Psoas muscle (tissue), 8 donors: ENCODE measurements around the gene ENTREP1. TPM values are rescaled to one million over a fixed set of nuclear protein-coding genes. Genes with fewer than 3 reads are reported as not detected.
A peak's percentile ranks its signal among the peaks of the same experiment; 100 is the strongest.

ENCODE experiments used
- ATAC-seq, 4 donors: fragments of 200-7000 bp; cut with Tn5 transposase; one replicate each; pipeline ENCODE4 v1.9.1; 2020; ENCODE audit warnings: moderate library complexity in 3 of 4, mild to moderate bottlenecking in 2 of 4
- DNase-seq, 2 donors: peaks; one replicate each; pipeline ENCODE4 v3.0.0-alpha.2; 2020
- H3K27ac ChIP-seq: fragments of 200-600 bp; one replicate; pipeline ENCODE4 v1.8.0; 2022
- H3K27me3 ChIP-seq, 3 donors: fragments of 200-600 bp in 1 of 3; one replicate each; pipeline versions ENCODE4 v1.6.1 to v1.8.0; 2013 to 2022; ENCODE audit warnings: low read length in 2 of 3, mild to moderate bottlenecking in 2 of 3, moderate library complexity in 1 of 3; ENCODE audit not compliant: insufficient read depth in 3 of 3
- H3K36me3 ChIP-seq, 2 donors: fragments of 200-600 bp in 1 of 2; one replicate each; pipeline versions ENCODE4 v1.6.1 to v1.8.0; 2013 to 2022; ENCODE audit warnings: low read depth in 1 of 2, mild to moderate bottlenecking in 1 of 2, moderate library complexity in 1 of 2; ENCODE audit not compliant: insufficient read depth in 1 of 2
- H3K4me1 ChIP-seq: fragments of 200-600 bp; one replicate; pipeline ENCODE4 v1.8.0; 2022
- H3K4me3 ChIP-seq: fragments of 200-600 bp; one replicate; pipeline ENCODE4 v1.8.0; 2022; ENCODE audit warnings: mild to moderate bottlenecking
- H3K9me3 ChIP-seq: fragments of 200-600 bp; one replicate; pipeline ENCODE4 v1.8.0; 2022
- WGBS, 3 donors: extraction: QIAGEN DNeasy Blood & Tissue Kit; methylation state at CpG; one replicate each; pipeline versions ENCODE4 v1.1.6 to v1.1.7; 2013; 5-methylcytosine and 5-hydroxymethylcytosine counted together
- intact Hi-C, 2 donors: fragments of 100-400 bp; cut with DNase I; formaldehyde crosslinking; loops; one replicate each; pipeline versions ENCODE4 v1.11.0 to v1.14.2; 2022
- polyA plus RNA-seq, 3 donors: library from polyadenylated mRNA; stranded (reverse); fragments of 200-250 nt; gene quantifications; one replicate each; pipeline ENCODE4 v1.2.3, GENCODE V29; 2013
- total RNA-seq, 4 donors: library from RNA; stranded (reverse); fragmentation: NEBNext Ultra II Directional in 2 of 4; extraction: Animal tissue kit (Norgen Biotek cat#: 25700) in 2 of 4; gene quantifications; one replicate each; pipeline versions ENCODE4 v1.2.1 to v1.2.4, GENCODE V29; 2021 to 2023
- TF ChIP-seq, protein P1 (sequence below): fragments of 200-600 bp; IDR thresholded peaks from one replicate; pipeline ENCODE4 v1.8.0; 2022; ENCODE audit warnings: antibody characterized with exemption
- donor health status: healthy with polysubstance abuse.
- donor health status: DM: no; HTN: no; CAD: no; lungs with moderate emphysema.
- donor health status: Bipolar disorder and iron deficiency.
- donor health status: healthy.
- donor health status: DM: yes; HTN: yes; CAD: no.
- donor health status: DM: no; HTN: no; CAD: no.
- donor health status: DM: no; HTN: no; CAD: no.
- donor health status: DM: yes; HTN: yes; CAD: no.

The ENTREP1 gene
- total and polyA plus RNA-seq, 7 donors: 5.1 to 35.7 (median 19.6) TPM

DNA sequence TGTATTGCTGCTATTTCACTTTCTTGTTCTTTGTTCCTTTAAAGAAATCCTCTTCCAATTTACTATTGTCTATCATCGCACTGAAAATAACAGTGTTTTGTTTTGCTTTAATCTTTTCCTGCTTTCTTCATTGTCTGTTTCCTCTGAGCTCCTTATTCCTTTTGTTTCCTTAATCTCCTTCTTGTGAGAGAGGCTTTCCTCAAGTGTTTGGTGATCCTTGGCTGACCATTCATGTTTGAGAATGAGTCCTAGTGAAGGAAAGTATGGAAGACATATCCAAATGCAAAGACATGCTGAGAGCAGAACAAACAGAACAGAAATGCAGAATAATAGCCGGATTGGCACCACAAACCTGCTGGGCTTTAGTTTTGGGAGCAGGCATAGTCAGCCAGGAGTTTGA lies 42.0 kb upstream of the ENTREP1 start:
- no peak for ATAC-seq
- TF ChIP-seq, protein P1, sequence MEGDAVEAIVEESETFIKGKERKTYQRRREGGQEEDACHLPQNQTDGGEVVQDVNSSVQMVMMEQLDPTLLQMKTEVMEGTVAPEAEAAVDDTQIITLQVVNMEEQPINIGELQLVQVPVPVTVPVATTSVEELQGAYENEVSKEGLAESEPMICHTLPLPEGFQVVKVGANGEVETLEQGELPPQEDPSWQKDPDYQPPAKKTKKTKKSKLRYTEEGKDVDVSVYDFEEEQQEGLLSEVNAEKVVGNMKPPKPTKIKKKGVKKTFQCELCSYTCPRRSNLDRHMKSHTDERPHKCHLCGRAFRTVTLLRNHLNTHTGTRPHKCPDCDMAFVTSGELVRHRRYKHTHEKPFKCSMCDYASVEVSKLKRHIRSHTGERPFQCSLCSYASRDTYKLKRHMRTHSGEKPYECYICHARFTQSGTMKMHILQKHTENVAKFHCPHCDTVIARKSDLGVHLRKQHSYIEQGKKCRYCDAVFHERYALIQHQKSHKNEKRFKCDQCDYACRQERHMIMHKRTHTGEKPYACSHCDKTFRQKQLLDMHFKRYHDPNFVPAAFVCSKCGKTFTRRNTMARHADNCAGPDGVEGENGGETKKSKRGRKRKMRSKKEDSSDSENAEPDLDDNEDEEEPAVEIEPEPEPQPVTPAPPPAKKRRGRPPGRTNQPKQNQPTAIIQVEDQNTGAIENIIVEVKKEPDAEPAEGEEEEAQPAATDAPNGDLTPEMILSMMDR: no peak

DNA sequence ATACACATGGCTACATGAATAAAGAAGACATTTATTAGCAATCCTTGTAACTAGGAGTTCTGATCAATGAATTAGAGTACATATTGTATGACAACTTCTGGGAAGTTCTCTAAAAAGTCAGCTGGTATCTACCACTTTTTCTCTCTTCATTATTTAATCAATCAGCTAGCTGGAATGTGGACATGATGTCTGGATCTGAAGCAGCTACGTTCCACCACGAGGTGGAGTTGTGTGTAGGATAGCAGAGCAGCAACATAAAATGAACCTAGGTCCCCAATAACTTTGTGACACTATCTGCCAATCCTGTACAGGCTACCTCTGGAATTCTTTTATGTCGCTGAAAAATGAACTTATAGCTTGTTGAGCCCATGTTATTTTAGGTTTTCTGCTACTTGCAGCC lies 32.9 kb upstream of the ENTREP1 start:
- Histone ChIP-seq H3K9me3 (no peaks in the 10 kb centered on the region), H3K27ac (no peak overlapping the region), H3K27me3 (no peaks in the 10 kb centered on the region), H3K4me3 (no peak overlapping the region), H3K36me3 (no peaks in the 10 kb centered on the region), H3K4me1 (no peaks in the 10 kb centered on the region)
- 91 to 94% (median 94%) methylated on average over 3 of the region's 3 CpGs for WGBS, 3 donors
- ATAC-seq: no peak
- DNase-seq: no peak
- intact Hi-C loops: no loop called here
- TF ChIP-seq, protein P1: no peak

More for the DNA sequence above, 42.0 kb upstream of the ENTREP1 start:
- Histone ChIP-seq H3K27me3 (no peaks in the 10 kb centered on the region), H3K4me3 (no peak overlapping the region), H3K9me3 (no peaks in the 10 kb centered on the region), H3K4me1 (no peaks in the 10 kb centered on the region), H3K36me3 (no peaks in the 10 kb centered on the region), H3K27ac (no peak overlapping the region)
- no peak for DNase-seq
- intact Hi-C loops: loop anchor here in 1 of 2 donors (10.0 kb wide), 1 partner anchor 48 kb away; no protein-coding TSS in a partner anchor
- 57 to 66% (median 60%) methylated on average over 2 of the region's 2 CpGs for WGBS, 3 donors

DNA sequence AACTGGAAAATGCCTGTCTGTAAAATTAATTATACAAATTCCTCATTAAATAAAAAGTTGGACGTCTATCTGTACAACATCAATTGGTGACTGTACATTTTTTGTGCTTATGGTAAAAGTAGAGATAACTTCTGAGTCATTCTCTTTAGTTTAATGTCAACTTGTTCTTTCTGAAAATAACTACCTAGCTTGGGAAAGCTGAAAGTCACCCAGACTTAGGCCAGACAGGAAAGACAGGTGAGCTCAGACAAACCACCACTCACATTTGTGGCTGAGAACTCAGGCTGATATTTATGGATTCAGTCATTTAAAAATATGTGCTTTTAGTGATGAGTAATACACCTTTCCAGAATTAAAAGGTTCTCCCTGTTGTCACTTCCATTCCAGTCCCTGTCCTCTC lies 31.9 kb upstream of the ENTREP1 start:
- Histone ChIP-seq H3K4me3 (no peak overlapping the region), H3K27me3 (no peaks in the 10 kb centered on the region), H3K4me1 (no peaks in the 10 kb centered on the region), H3K9me3 (no peaks in the 10 kb centered on the region), H3K27ac (no peak overlapping the region), H3K36me3 (no peaks in the 10 kb centered on the region)
- no peak for ATAC-seq
- intact Hi-C loops: no loop called here
- WGBS, 3 donors: 51 to 58% (median 51%) methylated on average over 1 of the region's 1 CpG
- no peak for DNase-seq
- TF ChIP-seq, protein P1: no peak

DNA sequence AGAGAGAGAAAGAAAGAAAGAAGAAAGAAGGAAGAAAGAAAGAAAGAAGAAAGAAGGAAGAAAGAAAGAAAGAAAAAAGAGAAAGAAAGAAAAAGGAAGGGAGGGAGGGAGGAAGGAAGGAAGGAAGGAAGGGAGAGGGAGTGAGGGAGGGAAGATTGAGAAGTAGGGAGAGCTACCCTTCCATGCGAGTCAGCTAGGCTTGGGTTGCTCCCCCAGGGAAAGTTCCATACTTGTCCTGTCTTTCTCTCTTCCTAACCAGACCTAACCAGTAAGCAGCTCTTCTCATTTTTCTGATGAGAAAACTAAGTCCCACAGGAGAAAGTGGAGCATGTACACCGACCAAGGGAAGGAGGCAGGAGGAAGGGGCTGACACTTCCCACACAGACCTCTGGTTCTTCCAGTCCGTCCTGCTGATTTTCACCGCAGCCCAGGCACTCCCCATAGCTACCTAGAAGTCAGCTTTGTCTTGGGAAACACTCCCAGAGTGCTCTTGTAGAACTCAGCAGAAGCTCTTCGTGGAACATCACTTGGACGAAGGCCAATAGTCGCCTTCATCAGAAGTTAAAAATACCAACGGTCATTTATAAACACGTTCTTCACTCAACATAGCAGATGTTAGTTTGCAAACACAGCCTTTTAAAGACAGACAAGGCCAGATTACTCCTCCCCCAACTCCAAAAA lies 29.0 kb upstream of the ENTREP1 start:
- Histone ChIP-seq H3K4me3 (peak overlapping the region; percentile 5), H3K4me1 (no peaks in the 10 kb centered on the region), H3K36me3 (no peaks in the 10 kb centered on the region), H3K9me3 (no peaks in the 10 kb centered on the region), H3K27ac (peak overlapping the region; percentile 55), H3K27me3 (no peaks in the 10 kb centered on the region)
- WGBS, 3 donors: 18 to 34% (median 30%) methylated on average over 9 of the region's 9 CpGs
- TF ChIP-seq, protein P1: no peak
- intact Hi-C loops: loop anchor here (1.0 to 2.0 kb wide), 2 partner anchors 19 to 23 kb away; no protein-coding TSS in a partner anchor
- ATAC-seq (peak; percentile 92 to 99 (median 96)), DNase-seq (peak; percentile 16 to 56)
